HEK293T (cell line): ENCODE results near the gene MYO18B.

ENCODE experiments used
- FOXA1 ChIP-seq: fragments of 450-650 bp; IDR thresholded peaks from 2 replicates; pipeline ENCODE4 v1.6.1; 2016; ENCODE audit warnings: mild to moderate bottlenecking
- HDGF ChIP-seq: fragments of 450-650 bp; IDR thresholded peaks from 2 replicates; pipeline ENCODE4 v1.6.1; 2017; ENCODE audit warnings: antibody characterized with exemption, borderline replicate concordance
- SP1 ChIP-seq: fragments of 450-650 bp; IDR thresholded peaks from 2 replicates; pipeline ENCODE4 v1.6.1; 2017
- SUZ12 ChIP-seq: fragments of 450-650 bp; IDR thresholded peaks from 2 replicates; pipeline ENCODE4 v1.6.1; 2016; ENCODE audit warnings: mild to moderate bottlenecking
- TARDBP ChIP-seq: fragments of 450-650 bp; IDR thresholded peaks from 2 replicates; pipeline ENCODE4 v1.6.1; 2016
- TF ChIP-seq, protein P1 (sequence below): fragments of 450-650 bp; IDR thresholded peaks from 2 replicates; pipeline ENCODE4 v1.6.1; 2016

DNA sequence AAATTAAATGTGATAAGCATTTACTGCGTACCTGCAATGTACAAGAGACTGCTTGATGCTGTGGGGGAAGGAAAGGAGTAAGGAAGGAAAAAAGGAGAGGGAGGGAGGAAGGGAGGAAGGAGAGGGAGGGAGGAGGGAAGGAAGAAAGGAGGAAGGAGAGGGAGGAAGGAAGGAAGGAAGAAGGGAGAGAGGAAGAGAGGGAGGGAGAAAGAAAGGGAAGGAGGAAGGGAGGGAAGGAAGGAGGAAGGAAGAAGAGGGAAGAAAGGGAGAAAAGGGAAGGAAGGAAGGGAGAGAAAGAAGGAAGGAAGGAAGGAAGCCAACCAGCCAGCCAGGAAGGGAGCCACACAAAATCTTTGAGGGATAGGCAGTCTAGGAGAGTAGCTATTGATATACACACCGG, 44.0 kb upstream of the MYO18B start:
- no peak for TF ChIP-seq SUZ12
- no peak for TF ChIP-seq FOXA1
- TF ChIP-seq HDGF: no peak
- no peak for TF ChIP-seq SP1
- TF ChIP-seq, protein P1, sequence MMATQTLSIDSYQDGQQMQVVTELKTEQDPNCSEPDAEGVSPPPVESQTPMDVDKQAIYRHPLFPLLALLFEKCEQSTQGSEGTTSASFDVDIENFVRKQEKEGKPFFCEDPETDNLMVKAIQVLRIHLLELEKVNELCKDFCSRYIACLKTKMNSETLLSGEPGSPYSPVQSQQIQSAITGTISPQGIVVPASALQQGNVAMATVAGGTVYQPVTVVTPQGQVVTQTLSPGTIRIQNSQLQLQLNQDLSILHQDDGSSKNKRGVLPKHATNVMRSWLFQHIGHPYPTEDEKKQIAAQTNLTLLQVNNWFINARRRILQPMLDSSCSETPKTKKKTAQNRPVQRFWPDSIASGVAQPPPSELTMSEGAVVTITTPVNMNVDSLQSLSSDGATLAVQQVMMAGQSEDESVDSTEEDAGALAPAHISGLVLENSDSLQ: no peak
- 0 out of 2 replicates have a peak, but pooled peaks have one; percentile 30 for TF ChIP-seq TARDBP
